SH-SY5Y (cell line): ENCODE measurements around the gene INHBE.

Source experiments
- GATA2 ChIP-seq: IDR thresholded peaks from 2 replicates; pipeline ENCODE4 v1.6.1; 2011; ENCODE audit warnings: mild to moderate bottlenecking, low read depth, low read length
- GATA3 ChIP-seq: IDR thresholded peaks from 2 replicates; pipeline ENCODE4 v1.6.1; 2011; ENCODE audit warnings: low read depth, mild to moderate bottlenecking, low read length, moderate library complexity

INHBE gene

GRCh38 chr12:57434517-57435223, 20.4 kb upstream of the INHBE start, which contains the start of gene INHBC:
INHBC (plus strand) TSS chr12:57434784; CDS start chr12:57434887, 103 bp downstream.
- TF ChIP-seq GATA2 (no peak), GATA3 (no peak)

GRCh38 chr12:57435293-57435692, 19.8 kb upstream of the INHBE start:
- no peak for TF ChIP-seq GATA3
- no peak for TF ChIP-seq GATA2

DNA sequence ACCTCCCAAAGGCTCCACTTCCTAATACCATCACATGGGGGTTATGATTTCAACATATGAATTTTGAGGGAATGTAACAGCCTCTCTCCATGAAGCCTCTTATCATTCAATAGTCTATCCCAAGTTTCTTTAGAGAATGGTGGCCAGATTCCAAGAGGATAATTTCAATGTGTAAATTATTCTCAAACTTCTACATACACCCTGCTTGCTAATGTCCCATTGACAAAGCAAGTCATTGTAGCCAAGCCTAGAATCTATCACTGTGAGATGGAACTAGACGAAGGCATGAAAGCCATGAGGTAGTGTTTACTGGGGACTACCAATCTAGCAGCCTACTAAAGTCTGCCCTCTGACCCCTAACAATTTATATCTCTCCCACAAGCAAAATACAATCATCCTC, 16.7 kb upstream of the INHBE start:
- no peak for TF ChIP-seq GATA2
- no peak for TF ChIP-seq GATA3

DNA sequence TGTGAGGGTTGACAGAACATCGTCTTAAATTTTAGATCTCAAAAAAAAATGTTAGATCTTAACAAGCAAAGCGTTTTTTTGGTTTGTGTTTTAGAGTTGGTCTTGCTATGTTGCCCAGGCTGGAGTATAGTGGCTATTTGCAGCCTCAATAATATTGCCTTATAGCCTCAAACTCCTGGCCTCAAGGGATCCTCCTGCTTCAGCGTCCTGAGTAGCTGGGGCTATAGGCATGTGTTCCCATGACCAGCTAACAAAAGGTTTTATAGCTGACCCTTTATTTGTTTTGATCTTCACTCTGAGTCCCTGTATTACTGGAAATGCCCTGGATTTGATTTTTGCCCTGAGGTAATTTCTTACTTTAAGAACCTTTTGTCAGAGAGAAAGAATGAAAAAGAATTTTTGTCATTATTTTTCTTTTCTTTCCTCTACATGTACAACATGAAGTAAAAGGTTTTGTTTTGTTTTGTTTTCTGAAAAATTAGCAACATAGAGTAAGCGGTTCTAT, 15.3 kb upstream of the INHBE start:
- TF ChIP-seq GATA2 = no peak
- no peak for TF ChIP-seq GATA3

DNA sequence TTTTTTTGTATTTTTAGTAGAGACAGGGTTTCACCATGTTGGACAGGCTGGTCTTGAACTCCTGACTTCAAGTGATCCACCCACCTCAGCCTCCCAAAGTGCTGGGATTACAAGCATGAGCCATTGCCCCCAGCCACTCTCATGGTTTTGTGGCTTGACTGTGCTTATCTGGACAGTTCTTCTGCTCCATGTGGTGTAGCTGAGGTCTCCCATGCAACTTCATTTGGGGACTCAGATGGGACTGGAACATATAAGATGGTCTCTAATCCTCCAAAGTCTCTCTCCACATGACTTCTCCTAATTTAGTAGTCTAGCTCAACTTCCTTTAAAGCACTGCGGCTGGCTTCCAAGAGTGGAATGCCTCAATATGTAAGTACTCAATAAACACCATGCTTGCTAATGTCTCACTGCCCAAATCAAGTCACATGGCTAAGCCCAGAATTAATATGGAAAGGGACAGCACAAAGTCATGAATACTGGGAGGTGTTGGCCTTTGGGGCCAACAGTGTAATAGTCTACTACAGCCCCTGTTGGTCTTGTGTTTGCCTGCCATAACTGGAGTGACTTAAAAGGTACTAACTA, 13.2 kb upstream of the INHBE start:
- TF ChIP-seq GATA3 (no peak), GATA2 (no peak)

GRCh38 chr12:57444744-57445143, 10.4 kb upstream of the INHBE start:
- TF ChIP-seq GATA3 = no peak
- no peak for TF ChIP-seq GATA2

DNA sequence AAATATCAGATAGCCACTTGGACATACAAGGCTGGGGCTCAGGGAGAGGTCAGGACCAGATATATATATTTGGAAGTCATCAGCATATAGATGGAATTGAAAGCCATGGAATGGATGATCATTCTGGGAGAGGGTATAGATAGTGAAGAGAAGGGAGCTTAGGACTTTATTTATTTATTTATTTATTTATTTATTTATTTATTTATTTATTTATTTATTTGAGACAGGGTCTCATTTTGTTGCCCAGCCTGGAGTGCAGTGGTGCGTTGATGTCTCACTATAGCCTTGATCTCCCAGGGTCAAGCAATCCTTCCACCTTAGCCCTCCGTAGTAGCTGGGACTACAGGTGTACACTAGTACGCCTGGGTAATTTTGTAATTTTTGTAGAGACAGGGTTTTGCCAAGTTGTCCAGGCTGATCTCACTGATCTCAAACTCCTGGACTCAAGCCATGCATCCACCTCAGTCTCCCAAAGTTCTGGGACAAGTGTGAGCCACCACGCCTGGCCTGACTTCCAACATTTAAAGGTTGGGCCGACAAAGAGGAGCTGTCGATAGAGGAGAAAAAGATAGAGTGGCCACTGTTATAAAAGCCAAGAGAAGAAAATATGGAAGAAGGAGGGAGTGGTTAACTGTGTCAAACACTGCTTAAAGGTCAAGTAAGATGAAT, 8.7 kb upstream of the INHBE start:
- TF ChIP-seq GATA2 (no peak), GATA3 (no peak)

DNA sequence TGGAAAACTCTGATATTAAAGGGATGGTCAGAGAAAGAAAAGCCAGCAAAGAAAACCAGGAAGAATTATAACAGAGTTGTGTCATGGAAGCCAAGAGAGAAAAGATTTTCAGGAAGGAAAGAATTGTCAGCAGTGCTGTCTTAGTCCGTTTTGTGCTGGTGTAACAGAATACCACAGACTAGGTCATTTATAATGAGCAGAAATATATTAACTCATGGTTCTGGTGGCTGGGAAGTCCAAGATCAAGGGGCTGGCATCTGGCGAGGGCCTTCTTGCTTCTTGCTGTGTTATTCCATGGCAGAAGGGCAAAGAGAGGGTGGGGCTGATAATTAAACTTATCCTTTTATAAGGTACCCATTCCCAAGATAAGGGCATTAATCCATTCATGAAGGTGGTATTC, 6.4 kb upstream of the INHBE start:
- TF ChIP-seq GATA3 = no peak

GRCh38 chr12:57449375-57449774, 5.7 kb upstream of the INHBE start:
- TF ChIP-seq GATA2 (no peak), GATA3 (no peak)

DNA sequence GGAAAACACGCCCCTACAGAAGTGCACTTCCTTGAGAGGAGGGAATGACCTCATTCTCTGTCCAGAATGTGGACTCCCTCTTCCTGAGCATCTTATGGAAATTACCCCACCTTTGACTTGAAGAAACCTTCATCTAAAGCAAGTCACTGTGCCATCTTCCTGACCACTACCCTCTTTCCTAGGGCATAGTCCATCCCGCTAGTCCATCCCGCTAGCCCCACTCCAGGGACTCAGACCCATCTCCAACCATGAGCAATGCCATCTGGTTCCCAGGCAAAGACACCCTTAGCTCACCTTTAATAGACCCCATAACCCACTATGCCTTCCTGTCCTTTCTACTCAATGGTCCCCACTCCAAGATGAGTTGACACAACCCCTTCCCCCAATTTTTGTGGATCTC, 5.0 kb upstream of the INHBE start:
- TF ChIP-seq GATA3 (no peak), GATA2 (no peak)

GRCh38 chr12:57451233-57451778, 3.8 kb upstream of the INHBE start:
- TF ChIP-seq GATA2 (no peak), GATA3 (no peak)

DNA sequence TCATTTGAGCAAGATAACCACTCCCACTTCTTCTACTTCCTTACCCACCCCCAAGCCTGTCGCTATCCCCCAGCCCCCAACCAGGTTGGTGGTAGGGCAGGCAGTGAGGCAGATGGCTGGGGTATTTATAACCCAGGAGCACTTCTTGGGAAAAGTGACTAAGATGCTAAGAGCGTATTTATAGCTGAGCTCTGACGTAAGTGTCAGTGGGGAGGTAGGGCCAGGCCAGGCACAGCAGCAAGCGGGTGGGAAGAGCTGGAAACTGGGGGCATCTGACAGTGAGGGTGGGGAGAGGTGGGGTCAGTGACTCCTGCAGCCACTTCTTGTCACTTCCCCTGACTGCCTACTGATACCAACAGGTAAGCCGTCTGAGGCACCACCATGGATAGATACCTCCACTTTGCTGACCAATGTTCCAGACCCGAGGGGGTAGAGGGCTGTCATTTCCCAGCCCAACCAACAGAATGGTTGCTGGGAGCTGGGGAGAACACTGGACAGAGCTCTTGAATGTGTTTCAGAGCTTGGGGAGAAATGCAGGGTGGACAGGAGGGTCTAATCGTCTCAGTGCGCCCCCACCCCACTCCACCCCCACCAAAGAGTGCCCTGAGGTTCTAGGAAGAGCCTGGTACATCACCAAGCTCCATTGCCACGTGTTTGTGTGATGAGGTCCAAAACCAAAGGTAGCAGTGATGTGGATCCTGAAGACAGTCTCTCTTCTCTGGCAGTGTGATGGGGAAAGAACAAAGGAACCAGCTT, 2.7 kb upstream of the INHBE start:
- TF ChIP-seq GATA3 (no peak), GATA2 (no peak)

GRCh38 chr12:57452937-57453509, 2.1 kb upstream of the INHBE start:
- TF ChIP-seq GATA3 (no peak), GATA2 (no peak)

GRCh38 chr12:57454213-57454565, 918 bp upstream of the INHBE start:
- TF ChIP-seq GATA3 = no peak
- no peak for TF ChIP-seq GATA2

DNA sequence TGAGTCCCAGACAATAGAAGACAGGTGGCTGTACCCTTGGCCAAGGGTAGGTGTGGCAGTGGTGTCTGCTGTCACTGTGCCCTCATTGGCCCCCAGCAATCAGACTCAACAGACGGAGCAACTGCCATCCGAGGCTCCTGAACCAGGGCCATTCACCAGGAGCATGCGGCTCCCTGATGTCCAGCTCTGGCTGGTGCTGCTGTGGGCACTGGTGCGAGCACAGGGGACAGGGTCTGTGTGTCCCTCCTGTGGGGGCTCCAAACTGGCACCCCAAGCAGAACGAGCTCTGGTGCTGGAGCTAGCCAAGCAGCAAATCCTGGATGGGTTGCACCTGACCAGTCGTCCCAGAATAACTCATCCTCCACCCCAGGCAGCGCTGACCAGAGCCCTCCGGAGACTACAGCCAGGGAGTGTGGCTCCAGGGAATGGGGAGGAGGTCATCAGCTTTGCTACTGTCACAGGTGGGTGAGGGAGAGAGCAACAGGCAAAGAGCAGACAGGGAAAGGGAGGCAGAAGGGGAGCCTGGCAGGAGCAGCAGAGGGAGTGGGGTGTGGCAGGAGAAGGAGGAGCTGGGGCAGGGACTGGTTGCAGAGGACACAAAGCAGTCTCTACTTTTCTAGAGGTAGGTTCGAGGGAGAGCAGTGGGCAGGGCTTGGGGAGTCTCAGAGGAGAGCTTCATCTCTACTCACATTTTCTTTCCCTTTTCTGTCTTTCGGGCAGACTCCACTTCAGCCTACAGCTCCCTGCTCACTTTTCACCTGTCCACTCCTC, 452 bp downstream of the INHBE start:
- no peak for TF ChIP-seq GATA2
- TF ChIP-seq GATA3 = no peak
